NCI-H510A (cell line): Measurements from ENCODE around the gene HMMR.
A peak's percentile ranks its signal among the peaks of the same experiment; 100 is the strongest.

Source experiments
- DNase-seq: peaks from one replicate; lab custom pipeline; 2025; lab: John Stamatoyannopoulos, UW

Gene HMMR

GRCh38 chr5:163458778-163459385, 1.6 kb upstream of the HMMR start:
- DNase-seq: no peak

GRCh38 chr5:163459462-163459818, 992 bp upstream of the HMMR start:
- DNase-seq: no peak

GRCh38 chr5:163459819-163460561, 442 bp upstream of the HMMR start, which contains the start of gene NUDCD2:
TSS of gene NUDCD2 (minus strand) at chr5:163460102. CDS start at chr5:163460050, 52 bp downstream.
- peak; percentile 89 for DNase-seq

GRCh38 chr5:163463063-163463435, 2.6 kb downstream of the HMMR start:
- no peak for DNase-seq

- DNase-seq: no peak
These were observed 7.2 kb downstream of the HMMR start for GRCh38 chr5:163467682-163468081.

- DNase-seq: no peak
These were observed 13.3 kb downstream of the HMMR start for GRCh38 chr5:163473635-163474243.

- no peak for DNase-seq
These were observed 15.0 kb downstream of the HMMR start for GRCh38 chr5:163475411-163475810.

GRCh38 chr5:163478126-163478981, 17.9 kb downstream of the HMMR start:
- no peak for DNase-seq

- DNase-seq: no peak
These were observed 18.5 kb downstream of the HMMR start for GRCh38 chr5:163478982-163479271.

GRCh38 chr5:163489055-163489744, 28.8 kb downstream of the HMMR start:
- no peak for DNase-seq

- no peak for DNase-seq
These were observed 29.3 kb downstream of the HMMR start for GRCh38 chr5:163489745-163490075.

GRCh38 chr5:163496286-163496685, 35.9 kb downstream of the HMMR start:
- no peak for DNase-seq

GRCh38 chr5:163497315-163497714, 36.9 kb downstream of the HMMR start:
- no peak for DNase-seq

- DNase-seq: no peak
These were observed 38.5 kb downstream of the HMMR start for GRCh38 chr5:163498886-163499285.

- no peak for DNase-seq
These were observed 42.1 kb downstream of the HMMR start for GRCh38 chr5:163502521-163502920.

GRCh38 chr5:163503106-163504078, 43.0 kb downstream of the HMMR start:
- DNase-seq: no peak

- no peak for DNase-seq
These were observed 43.9 kb downstream of the HMMR start for GRCh38 chr5:163504079-163504931.

GRCh38 chr5:163505049-163505367, 44.6 kb downstream of the HMMR start:
- no peak for DNase-seq

GRCh38 chr5:163505368-163506094, 45.1 kb downstream of the HMMR start, which contains the start of gene MAT2B:
TSS of gene MAT2B (plus strand) at chr5:163505619. CDS start at chr5:163505687, 68 bp downstream.
- peak; percentile 90 for DNase-seq
